Thyroid gland (tissue), 4 donors: ENCODE results near the gene PCDHA1. TPM values are rescaled to one million over a fixed set of nuclear protein-coding genes. Genes with fewer than 3 reads are reported as not detected.

ENCODE experiments used
- DNase-seq, 2 donors: peaks; one replicate each; pipeline ENCODE4 v3.0.0-alpha.2; 2019
- H3K27ac ChIP-seq, 3 donors: fragments of 200-600 bp; sonication (generic); 1 replicate in 2 of 3; 2 replicates in 1 of 3; pipeline ENCODE4 v1.5.1; 2016 to 2019; ENCODE audit warnings: mild to moderate bottlenecking in 1 of 3, moderate library complexity in 1 of 3
- H3K27me3 ChIP-seq: fragments of 200-600 bp; sonication (generic); one replicate; pipeline ENCODE4 v1.5.1; 2019
- H3K36me3 ChIP-seq, 2 donors: fragments of 200-600 bp; sonication (generic); one replicate each; pipeline ENCODE4 v1.5.1; 2016 to 2019
- H3K4me1 ChIP-seq, 2 donors: fragments of 200-600 bp; sonication (generic); one replicate each; pipeline ENCODE4 v1.5.1; 2017 to 2019
- H3K4me3 ChIP-seq, 3 donors: fragments of 200-600 bp; sonication (generic); replicated peaks in 1 of 3; 1 replicate in 2 of 3; 2 replicates in 1 of 3; pipeline ENCODE4 v1.5.1; 2016; ENCODE audit warnings: mild to moderate bottlenecking in 1 of 3
- H3K9me3 ChIP-seq: fragments of 200-600 bp; sonication (generic); one replicate; pipeline ENCODE4 v1.5.1; 2017
- CTCF ChIP-seq, 6 experiments: fragments of 200-600 bp in 3 of 6; fragments of 450-650 bp in 3 of 6; sonication (generic) in 3 of 6; IDR thresholded peaks; one replicate each; pipeline ENCODE4 v1.5.1; 2016 to 2019; ENCODE audit warnings: antibody characterized with exemption in 6 of 6, mild to moderate bottlenecking in 2 of 6, inconsistent platforms in 1 of 6, moderate library complexity in 1 of 6
- POLR2A ChIP-seq, 2 donors: fragments of 450-650 bp; IDR thresholded peaks; one replicate each; pipeline ENCODE4 v1.6.1; 2017; ENCODE audit warnings: antibody characterized with exemption in 2 of 2, mild to moderate bottlenecking in 2 of 2, moderate library complexity in 1 of 2
- WGBS, 2 donors: methylation state at CpG; one replicate each; pipeline ENCODE4 v1.1.5; 2017; 5-methylcytosine and 5-hydroxymethylcytosine counted together
- intact Hi-C: fragments of 100-400 bp; cut with DNase I; formaldehyde crosslinking; loops from one replicate; pipeline ENCODE4 v1.15.1; 2023
- total RNA-seq, 4 donors: library from RNA; depleted of rRNA; stranded (reverse); fragments of >200 nt; gene quantifications; one replicate each; pipeline ENCODE4 v1.2.3, GENCODE V29; 2016

The PCDHA1 gene
- total RNA-seq, 4 donors from 2014 or later, result 0.13 TPM; not detected in 3

- Histone ChIP-seq H3K9me3 (no peaks in the 10 kb centered on the region), H3K27ac (no peak overlapping the region), H3K4me3 (no peak overlapping the region), H3K36me3 (no peaks in the 10 kb centered on the region), H3K27me3 (no peaks in the 10 kb centered on the region), H3K4me1 (peaks cover 0 to 5% of the 10 kb centered on the region in 2 donors)
- WGBS, 2 donors, result 49 to 51% methylated on average over 14 to 77 of the region's 94 CpGs
- no peak for DNase-seq
- TF ChIP-seq POLR2A (IDR thresholded peaks at IDR 0.05) (no peak), CTCF (IDR thresholded peaks at IDR 0.05) (no peak)
- intact Hi-C loops, result no loop called here
Measured at GRCh38 chr5:140857177-140857986, 71.4 kb downstream of the PCDHA1 start.

- no peak overlapping the region for H3K4me3 ChIP-seq
- H3K36me3 ChIP-seq, result no peaks in the 10 kb centered on the region
- no peak for TF ChIP-seq POLR2A (IDR thresholded peaks at IDR 0.05)
- TF ChIP-seq CTCF (IDR thresholded peaks at IDR 0.05), result no peak
- no peaks in the 10 kb centered on the region for H3K27me3 ChIP-seq
- intact Hi-C loops, result no loop called here
- no peak for DNase-seq
- 53 to 58% methylated on average over 8 to 9 of the region's 22 CpGs for WGBS, 2 donors
- peaks cover 0 to 5% of the 10 kb centered on the region in 2 donors for H3K4me1 ChIP-seq
- H3K9me3 ChIP-seq, result no peaks in the 10 kb centered on the region
- no peak overlapping the region for H3K27ac ChIP-seq
Measured at GRCh38 chr5:140857987-140858240, 72.0 kb downstream of the PCDHA1 start.

- Histone ChIP-seq H3K27ac (no peak overlapping the region), H3K4me1 (no peaks in the 10 kb centered on the region), H3K27me3 (no peaks in the 10 kb centered on the region), H3K36me3 (no peaks in the 10 kb centered on the region), H3K4me3 (no peak overlapping the region), H3K9me3 (no peaks in the 10 kb centered on the region)
- no peak for DNase-seq
- 43 to 51% methylated on average over 44 to 69 of the region's 76 CpGs for WGBS, 2 donors
- TF ChIP-seq CTCF (IDR thresholded peaks at IDR 0.05), result no peak
- no peak for TF ChIP-seq POLR2A (IDR thresholded peaks at IDR 0.05)
- intact Hi-C loops, result no loop called here
Measured at GRCh38 chr5:140862441-140863295, 76.7 kb downstream of the PCDHA1 start.

- TF ChIP-seq POLR2A (IDR thresholded peaks at IDR 0.05) (no peak), CTCF (IDR thresholded peaks at IDR 0.05) (peak in 5 of 6 experiments; percentile 9 to 44 (median 31))
- H3K27me3 ChIP-seq, result no peaks in the 10 kb centered on the region
- H3K4me1 ChIP-seq, result no peaks in the 10 kb centered on the region
- H3K9me3 ChIP-seq, result no peaks in the 10 kb centered on the region
- H3K27ac ChIP-seq, result no peak within 1 kb of the TSS
- intact Hi-C loops, result no loop called here
- DNase-seq, result no peak
- 16 to 19% methylated on average over 40 to 41 of the region's 41 CpGs for WGBS, 2 donors
- no peaks in the 10 kb centered on the region for H3K36me3 ChIP-seq
- H3K4me3 ChIP-seq, result peak within 1 kb of the TSS in 1 of 3 donors; percentile 5
Measured at GRCh38 chr5:140868721-140869554, 83.0 kb downstream of the PCDHA1 start, which contains the start of gene PCDHA11. TSS of gene PCDHA11 (plus strand) at chr5:140868957. CDS start at chr5:140869104, 147 bp downstream.
